Hepatocyte (in vitro differentiated cells): ENCODE data around the gene PDE4B. TPM values are rescaled to one million over a fixed set of nuclear protein-coding genes. Genes with fewer than 3 reads are reported as not detected.

ENCODE experiments used
- DNase-seq: peaks from one replicate; pipeline ENCODE4 v3.0.0-alpha.2; 2016; ENCODE audit warnings: low spot score
- H2AFZ ChIP-seq: fragments of 200-600 bp; sonication (generic); 2 replicates; pipeline ENCODE4 v1.6.0; 2016; ENCODE audit warnings: antibody characterized with exemption, mild to moderate bottlenecking
- H3K27ac ChIP-seq: fragments of 200-600 bp; sonication (generic); 2 replicates; pipeline ENCODE4 v1.5.1; 2016; ENCODE audit warnings: mild to moderate bottlenecking
- H3K27me3 ChIP-seq: fragments of 200-600 bp; sonication (generic); 2 replicates; pipeline ENCODE4 v1.6.1; 2016
- H3K36me3 ChIP-seq: fragments of 200-600 bp; sonication (generic); replicated peaks from 2 replicates; pipeline ENCODE4 v1.5.1; 2016; ENCODE audit warnings: low read depth; ENCODE audit not compliant: insufficient read depth
- H3K4me1 ChIP-seq: fragments of 200-600 bp; sonication (generic); 2 replicates; pipeline ENCODE4 v1.5.1; 2016; ENCODE audit warnings: mild to moderate bottlenecking, moderate library complexity; ENCODE audit not compliant: insufficient read depth
- H3K4me2 ChIP-seq: fragments of 200-600 bp; sonication (generic); 2 replicates; pipeline ENCODE4 v1.6.0; 2016
- H3K4me3 ChIP-seq: fragments of 200-600 bp; sonication (generic); 2 replicates; pipeline ENCODE4 v1.5.1; 2016; ENCODE audit warnings: mild to moderate bottlenecking
- H3K79me2 ChIP-seq: fragments of 200-600 bp; sonication (generic); 2 replicates; pipeline ENCODE4 v1.6.0; 2017; ENCODE audit warnings: mild to moderate bottlenecking
- H3K9me2 ChIP-seq: fragments of 200-600 bp; sonication (generic); replicated peaks from 2 replicates; pipeline ENCODE4 v1.6.0; 2017; ENCODE audit warnings: mild to moderate bottlenecking; ENCODE audit not compliant: insufficient read depth
- H3K9me3 ChIP-seq: fragments of 200-600 bp; sonication (generic); 2 replicates; pipeline ENCODE4 v1.5.1; 2016; ENCODE audit warnings: low read depth, mild to moderate bottlenecking
- H4K20me1 ChIP-seq: fragments of 200-600 bp; sonication (generic); 2 replicates; pipeline ENCODE4 v1.6.0; 2016; ENCODE audit warnings: mild to moderate bottlenecking; ENCODE audit not compliant: insufficient read depth, poor library complexity, severe bottlenecking
- CTCF ChIP-seq: fragments of 200-600 bp; sonication (generic); IDR thresholded peaks from 2 replicates; pipeline ENCODE4 v1.5.1; 2016; ENCODE audit warnings: antibody characterized with exemption, mild to moderate bottlenecking; ENCODE audit not compliant: poor library complexity
- EZH2 ChIP-seq: fragments of 200-600 bp; sonication (generic); IDR thresholded peaks from 2 replicates; pipeline ENCODE4 v1.6.1; 2016; ENCODE audit warnings: antibody characterized with exemption, mild to moderate bottlenecking, borderline replicate concordance
- EZH2phosphoT487 ChIP-seq: fragments of 200-600 bp; sonication (generic); IDR thresholded peaks from one replicate; pipeline ENCODE4 v1.6.1; 2018; ENCODE audit warnings: antibody characterized with exemption, mild to moderate bottlenecking, low read depth, moderate library complexity; ENCODE audit not compliant: unreplicated experiment, severe bottlenecking
- WGBS: methylation state at CpG from one replicate; pipeline ENCODE4 v1.1.6; 2016; ENCODE audit warnings: low lambda C conversion rate; ENCODE audit errors: missing lambda C conversion rate; 5-methylcytosine and 5-hydroxymethylcytosine counted together
- polyA plus RNA-seq: library from polyadenylated mRNA; unstranded; fragments of >200 nt; fragmentation: Nextera tagmentation; extraction: Ambion mirVana; gene quantifications from 2 replicates; pipeline ENCODE4 v1.2.1, GENCODE V29; 2016
- total RNA-seq: library from RNA; depleted of rRNA; stranded (reverse); fragments of >200 nt; gene quantifications from 2 replicates; pipeline ENCODE4 v1.2.3, GENCODE V29; 2014

The PDE4B gene
- total and polyA plus RNA-seq, 2 experiments from 2014 or later = 1.8 to 3.4 TPM

- Histone ChIP-seq H3K27ac (no peak overlapping the region), H3K4me1 (no peaks in the 10 kb centered on the region), H3K4me3 (no peak overlapping the region), H3K36me3 (no peaks in the 10 kb centered on the region), H3K27me3 (no peaks in the 10 kb centered on the region), H3K79me2 (no peaks in the 10 kb centered on the region), H4K20me1 (no peaks in the 10 kb centered on the region), H3K4me2 (no peak overlapping the region), H2AFZ (no peak overlapping the region), H3K9me3 (no peaks in the 10 kb centered on the region), H3K9me2 (no peaks in the 10 kb centered on the region)
- WGBS = 86% methylated on average over 3 of the region's 3 CpGs
- no peak for DNase-seq
- TF ChIP-seq EZH2 (no peak), CTCF (no peak), EZH2phosphoT487 (no peak)
These were observed 490.4 kb downstream of the PDE4B start for GRCh38 chr1:66282891-66283621.

- TF ChIP-seq EZH2 (no peak), EZH2phosphoT487 (no peak), CTCF (no peak)
- H3K27me3 ChIP-seq = no peaks in the 10 kb centered on the region
- no peaks in the 10 kb centered on the region for H3K9me3 ChIP-seq
- no peak overlapping the region for H3K4me3 ChIP-seq
- H3K9me2 ChIP-seq = no peaks in the 10 kb centered on the region
- H3K4me1 ChIP-seq = no peaks in the 10 kb centered on the region
- 81% methylated on average over 2 of the region's 2 CpGs for WGBS
- no peak overlapping the region for H3K27ac ChIP-seq
- no peaks in the 10 kb centered on the region for H3K36me3 ChIP-seq
- no peaks in the 10 kb centered on the region for H3K79me2 ChIP-seq
- DNase-seq = no peak
- H4K20me1 ChIP-seq = no peaks in the 10 kb centered on the region
- H2AFZ ChIP-seq = no peak overlapping the region
- no peak overlapping the region for H3K4me2 ChIP-seq
These were observed 490.9 kb downstream of the PDE4B start for GRCh38 chr1:66283622-66284041.

GRCh38 chr1:66284746-66285145 lies 492.1 kb downstream of the PDE4B start:
- Histone ChIP-seq H3K4me2 (no peak overlapping the region), H3K27ac (no peak overlapping the region)
- TF ChIP-seq EZH2phosphoT487 (no peak), EZH2 (no peak), CTCF (no peak)

More at GRCh38 chr1:66284746-66285145, 492.1 kb downstream of the PDE4B start:
- Histone ChIP-seq H3K27me3 (no peaks in the 10 kb centered on the region), H3K79me2 (no peaks in the 10 kb centered on the region), H2AFZ (no peak overlapping the region), H4K20me1 (no peaks in the 10 kb centered on the region), H3K9me3 (no peaks in the 10 kb centered on the region), H3K4me3 (no peak overlapping the region), H3K9me2 (no peaks in the 10 kb centered on the region), H3K4me1 (no peaks in the 10 kb centered on the region), H3K36me3 (no peaks in the 10 kb centered on the region)
- DNase-seq = no peak
- WGBS = 95% methylated on average over 2 of the region's 2 CpGs
